ENCODE data around the gene CCDC15.

DNA sequence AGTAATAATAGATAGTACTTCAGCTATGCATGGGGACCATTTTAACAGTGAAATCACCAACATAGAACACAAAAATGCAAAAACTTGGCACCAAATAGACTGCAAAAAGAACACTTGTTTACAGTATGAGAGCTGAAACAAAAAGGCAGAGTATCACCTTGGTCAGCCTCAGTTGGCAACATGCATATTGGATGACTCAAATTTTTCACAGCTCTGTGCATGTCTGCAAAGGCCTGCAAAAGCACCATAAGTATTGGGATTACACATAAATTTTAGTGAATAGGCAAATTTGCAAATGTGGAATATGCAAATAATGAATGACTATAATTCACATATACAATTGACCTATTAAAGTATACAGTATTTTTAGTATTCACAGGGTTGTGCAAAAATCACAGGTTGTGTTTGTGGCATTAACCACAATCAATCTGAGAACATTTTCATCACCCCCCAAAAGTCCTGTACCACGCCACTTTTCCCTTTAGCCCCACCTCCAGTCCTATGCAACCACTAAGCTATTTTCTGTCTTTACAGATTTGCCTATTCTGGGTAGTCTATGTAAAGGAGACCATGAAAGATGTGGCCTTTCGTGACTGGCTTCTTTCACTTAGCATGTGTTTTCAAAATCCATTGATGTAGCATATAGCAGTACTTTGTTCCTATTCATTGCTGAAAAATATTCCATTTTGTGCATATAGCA lies 47.2 kb downstream of the CCDC15 start:
- TF ChIP-seq, protein P1, sequence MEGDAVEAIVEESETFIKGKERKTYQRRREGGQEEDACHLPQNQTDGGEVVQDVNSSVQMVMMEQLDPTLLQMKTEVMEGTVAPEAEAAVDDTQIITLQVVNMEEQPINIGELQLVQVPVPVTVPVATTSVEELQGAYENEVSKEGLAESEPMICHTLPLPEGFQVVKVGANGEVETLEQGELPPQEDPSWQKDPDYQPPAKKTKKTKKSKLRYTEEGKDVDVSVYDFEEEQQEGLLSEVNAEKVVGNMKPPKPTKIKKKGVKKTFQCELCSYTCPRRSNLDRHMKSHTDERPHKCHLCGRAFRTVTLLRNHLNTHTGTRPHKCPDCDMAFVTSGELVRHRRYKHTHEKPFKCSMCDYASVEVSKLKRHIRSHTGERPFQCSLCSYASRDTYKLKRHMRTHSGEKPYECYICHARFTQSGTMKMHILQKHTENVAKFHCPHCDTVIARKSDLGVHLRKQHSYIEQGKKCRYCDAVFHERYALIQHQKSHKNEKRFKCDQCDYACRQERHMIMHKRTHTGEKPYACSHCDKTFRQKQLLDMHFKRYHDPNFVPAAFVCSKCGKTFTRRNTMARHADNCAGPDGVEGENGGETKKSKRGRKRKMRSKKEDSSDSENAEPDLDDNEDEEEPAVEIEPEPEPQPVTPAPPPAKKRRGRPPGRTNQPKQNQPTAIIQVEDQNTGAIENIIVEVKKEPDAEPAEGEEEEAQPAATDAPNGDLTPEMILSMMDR (conservative IDR thresholded peaks at IDR 0.05; ENCODE audit: low read depth, low read length): no peak
- no peak for TF ChIP-seq EZH2phosphoT487 (IDR thresholded peaks at IDR 0.05; ENCODE audit: borderline replicate concordance, low read length)

Measured in PC-3 (cell line).